Stimulated activated naive B cell treated with anti-CD40 and anti-IgM and Interleukin-4, amounts not matched to agents 10 μg/mL and 1 μg/mL and 100 μg/mL, for 72 hours (primary cell): ENCODE results near the gene MLC1.

Experiments used
- ATAC-seq, 2 donors: fragments of 150-1000 bp; cut with Tn5 transposase; replicated peaks; 2 replicates each; pipeline ENCODE4 v1.10.0; 2021; ENCODE audit warnings: moderate library complexity in 1 of 2
- DNase-seq: peaks from one replicate; pipeline ENCODE4 v3.0.0; 2021
- H3K27ac Mint-ChIP-seq: one replicate; pipeline ENCODE4 v1.8.0; 2022; ENCODE audit warnings: mild to moderate bottlenecking, mixed read lengths
- H3K27me3 Mint-ChIP-seq, 2 donors: one replicate each; pipeline ENCODE4 v1.8.0; 2022; ENCODE audit warnings: mixed read lengths in 2 of 2
- H3K36me3 Mint-ChIP-seq, 2 donors: one replicate each; pipeline ENCODE4 v1.8.0; 2022; ENCODE audit warnings: mixed read lengths in 2 of 2, mild to moderate bottlenecking in 1 of 2
- H3K4me1 Mint-ChIP-seq, 2 donors: one replicate each; pipeline ENCODE4 v1.8.0; 2022; ENCODE audit warnings: mixed read lengths in 2 of 2, mild to moderate bottlenecking in 1 of 2
- H3K4me3 Mint-ChIP-seq, 2 donors: one replicate each; pipeline ENCODE4 v1.8.0; 2022; ENCODE audit warnings: mild to moderate bottlenecking in 2 of 2, mixed read lengths in 2 of 2, moderate library complexity in 1 of 2
- H3K9me3 Mint-ChIP-seq, 2 donors: one replicate each; pipeline ENCODE4 v1.8.0; 2022; ENCODE audit warnings: mixed read lengths in 2 of 2, mild to moderate bottlenecking in 1 of 2

Gene MLC1

GRCh38 chr22:50085211-50085972 lies at the start of gene MLC1:
TSS of gene MLC1 (minus strand) at chr22:50085426. CDS start at chr22:50084902, 524 bp downstream.
- no peak within 1 kb of the TSS for H3K27ac Mint-ChIP-seq
- H3K9me3 Mint-ChIP-seq = peaks cover 7 to 14% of the 10 kb centered on the region in 2 donors
- ATAC-seq = no peak
- H3K36me3 Mint-ChIP-seq = peaks cover 7 to 15% of the 10 kb centered on the region in 2 donors
- peak within 1 kb of the TSS; percentile 64 to 76 for H3K4me3 Mint-ChIP-seq
- no peaks in the 10 kb centered on the region for H3K4me1 Mint-ChIP-seq
- H3K27me3 Mint-ChIP-seq = peaks cover 42 to 48% of the 10 kb centered on the region in 2 donors
- DNase-seq = no peak

GRCh38 chr22:50134481-50134880 lies 49.3 kb upstream of the MLC1 start:
- Mint-ChIP-seq H3K4me3 (no peak overlapping the region), H3K27ac (no peak overlapping the region), H3K36me3 (no peaks in the 10 kb centered on the region), H3K9me3 (no peaks in the 10 kb centered on the region), H3K4me1 (no peaks in the 10 kb centered on the region), H3K27me3 (peaks cover 17 to 20% of the 10 kb centered on the region in 2 donors)
- DNase-seq (no peak), ATAC-seq (no peak)

GRCh38 chr22:50131894-50132293 lies 46.7 kb upstream of the MLC1 start:
- Mint-ChIP-seq H3K4me1 (no peaks in the 10 kb centered on the region), H3K27me3 (peaks cover 25 to 27% of the 10 kb centered on the region in 2 donors), H3K36me3 (no peaks in the 10 kb centered on the region)

GRCh38 chr22:50129121-50129736 lies 44.0 kb upstream of the MLC1 start:
- Mint-ChIP-seq H3K27me3 (peaks cover 20 to 38% of the 10 kb centered on the region in 2 donors), H3K4me3 (no peak overlapping the region), H3K4me1 (no peaks in the 10 kb centered on the region), H3K36me3 (peaks cover 0 to 5% of the 10 kb centered on the region in 2 donors), H3K9me3 (peaks cover 3% of the 10 kb centered on the region in 2 donors), H3K27ac (no peak overlapping the region)
- no peak for DNase-seq
- no peak for ATAC-seq

More at GRCh38 chr22:50131894-50132293, 46.7 kb upstream of the MLC1 start:
- H3K27ac Mint-ChIP-seq = no peak overlapping the region
- ATAC-seq (no peak), DNase-seq (no peak)
- H3K4me3 Mint-ChIP-seq = no peak overlapping the region
- H3K9me3 Mint-ChIP-seq = no peaks in the 10 kb centered on the region

GRCh38 chr22:50125029-50125428 lies 39.8 kb upstream of the MLC1 start:
- DNase-seq = no peak
- peaks cover 0 to 8% of the 10 kb centered on the region in 2 donors for H3K36me3 Mint-ChIP-seq
- no peak overlapping the region for H3K27ac Mint-ChIP-seq
- no peaks in the 10 kb centered on the region for H3K4me1 Mint-ChIP-seq
- peaks cover 10 to 43% of the 10 kb centered on the region in 2 donors for H3K27me3 Mint-ChIP-seq
- no peak overlapping the region for H3K4me3 Mint-ChIP-seq
- no peak for ATAC-seq
- peaks cover 9 to 10% of the 10 kb centered on the region in 2 donors for H3K9me3 Mint-ChIP-seq

GRCh38 chr22:50123119-50123518 lies 37.9 kb upstream of the MLC1 start:
- DNase-seq (no peak), ATAC-seq (no peak)
- H3K27me3 Mint-ChIP-seq = peaks cover 6 to 35% of the 10 kb centered on the region in 2 donors
- peaks cover 9 to 10% of the 10 kb centered on the region in 2 donors for H3K9me3 Mint-ChIP-seq
- H3K27ac Mint-ChIP-seq = no peak overlapping the region
- H3K4me3 Mint-ChIP-seq = no peak overlapping the region
- no peaks in the 10 kb centered on the region for H3K4me1 Mint-ChIP-seq
- H3K36me3 Mint-ChIP-seq = peaks cover 0 to 8% of the 10 kb centered on the region in 2 donors

GRCh38 chr22:50121202-50121740 lies 36.0 kb upstream of the MLC1 start:
- DNase-seq (no peak), ATAC-seq (no peak)
- Mint-ChIP-seq H3K36me3 (peaks cover 0 to 8% of the 10 kb centered on the region in 2 donors), H3K27me3 (peaks cover 13 to 30% of the 10 kb centered on the region in 2 donors), H3K27ac (no peak overlapping the region), H3K4me3 (no peak overlapping the region), H3K9me3 (peaks cover 9 to 10% of the 10 kb centered on the region in 2 donors), H3K4me1 (no peaks in the 10 kb centered on the region)

GRCh38 chr22:50119768-50120251 lies 34.6 kb upstream of the MLC1 start:
- H3K4me1 Mint-ChIP-seq = no peaks in the 10 kb centered on the region

GRCh38 chr22:50119169-50119767 lies 34.0 kb upstream of the MLC1 start:
- ATAC-seq (no peak), DNase-seq (no peak)
- peaks cover 0 to 3% of the 10 kb centered on the region in 2 donors for H3K36me3 Mint-ChIP-seq
- H3K27me3 Mint-ChIP-seq = peaks cover 13 to 27% of the 10 kb centered on the region in 2 donors
- no peaks in the 10 kb centered on the region for H3K4me1 Mint-ChIP-seq
- no peak overlapping the region for H3K4me3 Mint-ChIP-seq
- peaks cover 6 to 7% of the 10 kb centered on the region in 2 donors for H3K9me3 Mint-ChIP-seq
- H3K27ac Mint-ChIP-seq = no peak overlapping the region

More at GRCh38 chr22:50119768-50120251, 34.6 kb upstream of the MLC1 start:
- Mint-ChIP-seq H3K27me3 (peaks cover 13 to 29% of the 10 kb centered on the region in 2 donors), H3K27ac (no peak overlapping the region), H3K36me3 (peaks cover 0 to 8% of the 10 kb centered on the region in 2 donors), H3K4me3 (no peak overlapping the region), H3K9me3 (peaks cover 9 to 10% of the 10 kb centered on the region in 2 donors)
- ATAC-seq (no peak), DNase-seq (no peak)

GRCh38 chr22:50118557-50119168 lies 33.4 kb upstream of the MLC1 start:
- no peaks in the 10 kb centered on the region for H3K36me3 Mint-ChIP-seq
- no peak for DNase-seq
- no peak overlapping the region for H3K27ac Mint-ChIP-seq
- no peak overlapping the region for H3K4me3 Mint-ChIP-seq
- H3K4me1 Mint-ChIP-seq = no peaks in the 10 kb centered on the region
- peaks cover 13 to 31% of the 10 kb centered on the region in 2 donors for H3K27me3 Mint-ChIP-seq
- no peak for ATAC-seq
- H3K9me3 Mint-ChIP-seq = peaks cover under 1 to 2% of the 10 kb centered on the region in 2 donors

- peaks cover 0 to 2% of the 10 kb centered on the region in 2 donors for H3K9me3 Mint-ChIP-seq
- ATAC-seq (no peak), DNase-seq (no peak)
- no peak overlapping the region for H3K4me3 Mint-ChIP-seq
- H3K27me3 Mint-ChIP-seq = peaks cover 17 to 36% of the 10 kb centered on the region in 2 donors
- no peaks in the 10 kb centered on the region for H3K36me3 Mint-ChIP-seq
- H3K27ac Mint-ChIP-seq = no peak overlapping the region
- H3K4me1 Mint-ChIP-seq = no peaks in the 10 kb centered on the region
Measured at GRCh38 chr22:50118129-50118528, 32.9 kb upstream of the MLC1 start.

- H3K36me3 Mint-ChIP-seq = no peaks in the 10 kb centered on the region
- H3K4me1 Mint-ChIP-seq = peaks cover 4 to 8% of the 10 kb centered on the region in 2 donors
- DNase-seq (no peak), ATAC-seq (no peak)
- no peak overlapping the region for H3K4me3 Mint-ChIP-seq
- no peaks in the 10 kb centered on the region for H3K9me3 Mint-ChIP-seq
- H3K27ac Mint-ChIP-seq = no peak overlapping the region
- H3K27me3 Mint-ChIP-seq = peaks cover 23 to 44% of the 10 kb centered on the region in 2 donors
Measured at GRCh38 chr22:50117168-50117762, 32.0 kb upstream of the MLC1 start.

- H3K4me1 Mint-ChIP-seq = peaks cover 6 to 8% of the 10 kb centered on the region in 2 donors
- H3K36me3 Mint-ChIP-seq = no peaks in the 10 kb centered on the region
Measured at GRCh38 chr22:50115693-50116092, 30.5 kb upstream of the MLC1 start.

More at GRCh38 chr22:50115693-50116092, 30.5 kb upstream of the MLC1 start:
- Mint-ChIP-seq H3K27ac (no peak overlapping the region), H3K27me3 (peaks cover 31 to 51% of the 10 kb centered on the region in 2 donors), H3K4me3 (no peak overlapping the region), H3K9me3 (no peaks in the 10 kb centered on the region)
- ATAC-seq = no peak
- DNase-seq = no peak
